ENCODE data around the gene CAMK1D.
"Not testable (repeated sequence)": the region's sequence is repeated elsewhere in the genome, so short reads cannot be mapped to it uniquely, and the experiment has no call there.

Gene CAMK1D

GRCh38 chr10:12438919-12439692, 89.8 kb downstream of the CAMK1D start:
- no peak overlapping the region for H3K4me3 ChIP-seq (ENCODE audit: low read depth, low read length)
- in situ Hi-C loops (cut with HindIII; ENCODE audit: low sequenced_read_pairs) = no loop called here
- DNase-seq (ENCODE audit: low read depth) = no peak
- TF ChIP-seq, protein P1, sequence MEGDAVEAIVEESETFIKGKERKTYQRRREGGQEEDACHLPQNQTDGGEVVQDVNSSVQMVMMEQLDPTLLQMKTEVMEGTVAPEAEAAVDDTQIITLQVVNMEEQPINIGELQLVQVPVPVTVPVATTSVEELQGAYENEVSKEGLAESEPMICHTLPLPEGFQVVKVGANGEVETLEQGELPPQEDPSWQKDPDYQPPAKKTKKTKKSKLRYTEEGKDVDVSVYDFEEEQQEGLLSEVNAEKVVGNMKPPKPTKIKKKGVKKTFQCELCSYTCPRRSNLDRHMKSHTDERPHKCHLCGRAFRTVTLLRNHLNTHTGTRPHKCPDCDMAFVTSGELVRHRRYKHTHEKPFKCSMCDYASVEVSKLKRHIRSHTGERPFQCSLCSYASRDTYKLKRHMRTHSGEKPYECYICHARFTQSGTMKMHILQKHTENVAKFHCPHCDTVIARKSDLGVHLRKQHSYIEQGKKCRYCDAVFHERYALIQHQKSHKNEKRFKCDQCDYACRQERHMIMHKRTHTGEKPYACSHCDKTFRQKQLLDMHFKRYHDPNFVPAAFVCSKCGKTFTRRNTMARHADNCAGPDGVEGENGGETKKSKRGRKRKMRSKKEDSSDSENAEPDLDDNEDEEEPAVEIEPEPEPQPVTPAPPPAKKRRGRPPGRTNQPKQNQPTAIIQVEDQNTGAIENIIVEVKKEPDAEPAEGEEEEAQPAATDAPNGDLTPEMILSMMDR (IDR thresholded peaks at IDR 0.05; ENCODE audit: low read depth, low read length, missing control alignments) = no peak

GRCh38 chr10:12439767-12440166, 90.4 kb downstream of the CAMK1D start:
- in situ Hi-C loops (cut with HindIII; ENCODE audit: low sequenced_read_pairs); DNase-seq (ENCODE audit: low read depth); H3K4me3 ChIP-seq (ENCODE audit: low read depth, low read length): not testable (repeated sequence)

GRCh38 chr10:12443026-12443425, 93.7 kb downstream of the CAMK1D start:
- no peak for DNase-seq (ENCODE audit: low read depth)
- in situ Hi-C loops (cut with HindIII; ENCODE audit: low sequenced_read_pairs) = no loop called here
- H3K4me3 ChIP-seq (ENCODE audit: low read depth, low read length) = no peak overlapping the region
- TF ChIP-seq, protein P1 (IDR thresholded peaks at IDR 0.05; ENCODE audit: low read depth, low read length, missing control alignments) = no peak

GRCh38 chr10:12444981-12445700, 95.8 kb downstream of the CAMK1D start:
- TF ChIP-seq, protein P1 (IDR thresholded peaks at IDR 0.05; ENCODE audit: low read depth, low read length, missing control alignments) = no peak
- H3K4me3 ChIP-seq (ENCODE audit: low read depth, low read length) = no peak overlapping the region
- in situ Hi-C loops (cut with HindIII; ENCODE audit: low sequenced_read_pairs) = no loop called here
- DNase-seq (ENCODE audit: low read depth) = no peak

DNA sequence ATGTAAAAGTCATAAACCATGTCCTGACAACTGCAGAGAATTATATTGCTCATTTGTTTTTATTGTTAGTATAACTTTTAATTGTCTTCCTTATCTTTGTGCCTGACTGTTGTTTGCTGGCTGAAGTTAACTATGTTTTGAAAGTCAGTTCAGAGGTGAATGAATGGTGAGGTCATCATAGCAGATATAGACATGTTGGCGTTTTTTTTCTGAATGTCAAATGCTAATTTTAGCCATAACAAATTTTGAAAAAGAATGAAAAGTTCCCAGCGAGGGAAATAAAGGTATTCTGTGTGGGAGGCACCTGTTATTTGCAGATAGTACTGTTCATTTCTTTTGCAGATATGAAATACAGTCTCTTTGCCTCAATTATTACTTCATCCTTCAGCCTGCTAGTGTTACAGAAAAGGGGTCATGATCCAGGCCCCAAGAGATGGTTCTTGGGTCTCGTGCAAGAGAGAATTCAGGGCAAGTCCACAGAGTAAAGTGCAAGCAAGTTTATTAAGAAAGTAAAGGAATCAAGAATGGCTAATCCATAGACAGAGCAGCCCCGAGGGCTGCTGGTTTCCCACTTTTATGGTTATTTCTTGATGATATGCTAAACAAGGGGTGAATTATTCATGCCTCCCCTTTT, 96.5 kb downstream of the CAMK1D start:
- DNase-seq (ENCODE audit: low read depth) = no peak
- in situ Hi-C loops (cut with HindIII; ENCODE audit: low sequenced_read_pairs) = no loop called here
- no peak overlapping the region for H3K4me3 ChIP-seq (ENCODE audit: low read depth, low read length)
- TF ChIP-seq, protein P1 (IDR thresholded peaks at IDR 0.05; ENCODE audit: low read depth, low read length, missing control alignments) = no peak

DNA sequence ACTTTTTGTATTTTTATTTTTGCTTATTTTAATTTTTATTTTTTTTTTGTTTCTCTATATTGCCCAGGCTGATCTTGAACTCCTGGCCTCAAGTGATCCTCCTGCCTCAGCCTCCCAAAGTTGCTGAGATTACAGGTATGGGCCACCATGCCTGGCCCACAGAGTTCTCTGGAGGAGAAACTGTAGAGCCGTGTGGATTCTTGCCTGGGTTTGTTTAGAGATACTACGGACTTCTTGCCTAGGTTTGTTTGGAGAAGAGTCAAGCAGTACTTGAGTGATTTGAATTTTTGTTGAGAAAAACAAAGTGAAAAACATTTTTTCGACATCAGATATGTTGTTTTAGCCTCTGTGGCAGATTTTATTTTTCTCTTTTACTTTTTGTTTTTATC, 99.0 kb downstream of the CAMK1D start:
- in situ Hi-C loops (cut with HindIII; ENCODE audit: low sequenced_read_pairs) = no loop called here
- no peak for DNase-seq (ENCODE audit: low read depth)
- TF ChIP-seq, protein P1 (IDR thresholded peaks at IDR 0.05; ENCODE audit: low read depth, low read length, missing control alignments) = no peak
- peak overlapping the region; percentile 0 for H3K4me3 ChIP-seq (ENCODE audit: low read depth, low read length)

Data from astrocyte of the cerebellum (primary cell).